ENCODE measurements around the gene DOCK9.
"Not testable (repeated sequence)": the region's sequence is repeated elsewhere in the genome, so short reads cannot be mapped to it uniquely, and the experiment has no call there.

The DOCK9 gene

DNA sequence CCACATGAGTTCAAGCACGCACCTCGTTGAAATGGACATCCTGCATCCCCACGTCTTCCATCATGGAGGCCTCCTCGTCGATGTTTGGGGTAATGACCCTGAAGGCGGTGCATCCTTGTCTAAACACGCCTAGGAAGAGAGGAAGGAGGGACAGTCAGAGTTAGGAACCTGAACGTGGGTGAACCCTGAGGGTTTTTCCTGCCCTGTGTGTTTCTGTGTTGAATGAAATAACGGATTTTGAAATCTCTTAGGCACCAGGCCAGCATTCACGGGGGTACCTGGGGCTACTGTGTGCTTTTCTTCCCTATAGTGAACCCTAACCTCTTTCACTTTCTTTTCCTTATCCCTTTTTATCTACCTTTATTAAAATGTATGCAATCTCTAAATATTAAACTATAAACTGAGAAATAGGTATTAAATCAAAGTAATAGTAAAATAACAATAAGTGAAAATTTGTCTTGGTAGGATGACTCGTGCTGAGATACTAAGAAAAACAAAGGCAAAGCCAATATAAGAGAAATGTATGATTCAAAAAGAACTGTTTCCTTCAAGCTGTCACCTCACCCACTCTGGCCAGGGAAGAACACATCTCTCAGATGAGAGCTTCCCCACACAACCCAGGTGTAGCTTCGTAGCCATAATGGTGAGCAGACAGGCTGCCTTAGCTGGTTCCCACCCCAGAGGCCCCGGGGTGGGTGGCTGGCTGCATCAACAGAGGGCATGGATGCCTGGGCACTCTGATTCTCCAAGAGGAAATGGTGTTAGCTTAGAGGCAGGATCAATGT lies 153.3 kb downstream of the DOCK9 start:
- DNase-seq (ENCODE audit: low read depth) = no peak

DNA sequence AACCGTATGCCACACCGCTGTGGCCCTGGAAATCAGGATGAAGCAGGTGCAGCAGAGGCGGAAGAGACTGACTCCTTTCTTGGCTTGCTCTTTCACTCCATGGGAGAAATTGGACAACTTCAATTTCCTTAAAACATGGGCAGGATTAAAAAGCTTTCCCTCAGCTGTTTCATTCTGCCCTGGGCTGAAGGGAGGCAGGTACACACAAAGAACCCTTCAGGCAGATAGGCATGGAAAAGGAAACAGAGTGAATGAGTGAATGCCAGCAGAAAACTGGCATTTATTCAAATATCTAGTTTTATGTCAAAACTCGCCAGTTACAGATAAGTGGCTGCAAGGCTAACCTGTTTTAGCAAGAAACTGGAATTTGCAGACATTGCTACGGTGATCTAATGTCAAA lies 154.4 kb downstream of the DOCK9 start:
- DNase-seq (ENCODE audit: low read depth) = no peak

DNA sequence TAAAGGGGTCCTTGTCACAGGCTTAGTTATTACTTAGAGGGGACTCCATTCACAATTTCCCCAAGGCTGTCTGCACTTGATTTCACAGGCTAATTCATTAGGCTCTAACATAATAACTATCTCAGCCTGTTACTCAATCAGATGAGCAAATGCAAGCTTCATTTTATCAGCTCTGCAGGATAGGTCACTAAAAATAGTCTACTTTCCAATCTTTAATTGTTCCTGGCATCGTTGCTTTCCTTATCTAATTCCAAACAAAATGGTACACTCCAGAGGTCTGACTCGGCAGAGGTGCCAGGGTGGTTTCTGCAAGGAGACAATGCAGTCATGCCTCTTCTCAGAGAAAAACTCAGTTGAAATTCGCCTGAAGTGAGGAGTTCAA lies 155.6 kb downstream of the DOCK9 start:
- DNase-seq (ENCODE audit: low read depth) = no peak

DNA sequence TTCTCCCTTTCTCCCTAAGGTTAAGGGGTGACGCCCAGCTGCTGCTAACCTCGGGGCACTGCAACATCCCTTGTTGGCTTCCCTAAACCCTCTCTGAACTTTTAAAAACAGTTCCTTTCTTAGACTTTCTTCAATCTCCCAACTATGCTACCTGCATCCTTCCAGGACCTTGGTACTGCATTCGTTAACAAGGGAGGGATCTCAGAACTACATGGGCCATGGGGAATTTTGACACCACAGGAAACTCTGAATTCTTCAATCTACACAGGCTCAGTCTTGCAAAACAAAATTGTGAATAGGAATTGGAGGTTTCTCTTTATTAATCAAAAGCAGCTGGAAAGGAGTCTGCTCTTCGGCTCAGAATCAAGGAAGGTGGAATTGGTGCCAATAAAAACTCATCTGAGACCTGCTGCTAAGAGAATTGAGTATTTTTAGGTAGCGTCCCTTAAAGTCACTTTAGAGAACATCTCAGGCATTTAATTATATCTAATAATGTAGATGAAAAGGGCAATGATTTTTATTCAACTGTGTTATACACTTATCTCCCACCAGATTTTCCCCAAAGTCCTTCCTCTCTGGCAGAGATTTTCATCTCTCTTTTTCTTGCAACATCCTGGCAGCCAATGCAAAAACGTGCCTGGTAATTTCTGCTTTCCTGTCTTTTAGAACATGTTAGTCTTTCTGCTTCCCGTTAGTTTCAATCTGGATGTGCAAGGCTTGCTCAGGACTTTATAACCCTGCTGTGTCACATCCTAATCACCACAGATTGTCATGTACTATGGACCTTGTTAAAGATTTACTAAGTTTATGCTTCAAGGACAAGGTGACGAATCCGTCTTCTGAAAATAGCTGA lies 156.3 kb downstream of the DOCK9 start:
- peak; percentile 84 for DNase-seq (ENCODE audit: low read depth)

DNA sequence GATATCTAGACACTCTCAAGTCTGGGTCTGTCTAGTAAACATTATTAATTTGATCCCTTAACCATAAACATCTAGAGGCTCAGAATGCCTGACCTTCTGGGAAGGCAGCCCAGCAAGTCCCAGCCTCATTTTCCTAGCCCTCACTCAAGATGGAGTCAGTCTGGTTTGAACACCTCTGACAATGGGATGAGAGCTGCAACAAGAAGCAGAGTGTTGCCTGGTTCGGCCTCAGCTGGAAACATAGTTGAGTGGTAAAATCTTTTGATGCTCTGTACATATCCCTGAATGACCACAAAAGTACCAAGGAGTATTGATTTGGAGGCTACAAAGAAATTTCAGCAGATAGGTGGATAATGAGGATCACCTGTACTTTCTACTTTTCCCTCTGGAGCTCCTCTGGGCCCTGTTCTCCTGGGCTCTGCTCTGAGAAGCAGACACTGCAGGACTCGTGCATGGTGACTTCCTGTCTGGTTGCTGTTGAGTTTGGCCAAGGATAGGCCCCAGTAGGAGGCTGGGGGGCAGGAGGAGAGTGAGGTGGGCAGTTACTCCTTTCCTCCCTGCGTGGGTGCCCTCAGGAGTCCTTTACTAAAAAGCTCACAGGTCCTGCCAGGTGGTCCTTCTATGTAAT lies 157.0 kb downstream of the DOCK9 start:
- DNase-seq (ENCODE audit: low read depth) = no peak

DNA sequence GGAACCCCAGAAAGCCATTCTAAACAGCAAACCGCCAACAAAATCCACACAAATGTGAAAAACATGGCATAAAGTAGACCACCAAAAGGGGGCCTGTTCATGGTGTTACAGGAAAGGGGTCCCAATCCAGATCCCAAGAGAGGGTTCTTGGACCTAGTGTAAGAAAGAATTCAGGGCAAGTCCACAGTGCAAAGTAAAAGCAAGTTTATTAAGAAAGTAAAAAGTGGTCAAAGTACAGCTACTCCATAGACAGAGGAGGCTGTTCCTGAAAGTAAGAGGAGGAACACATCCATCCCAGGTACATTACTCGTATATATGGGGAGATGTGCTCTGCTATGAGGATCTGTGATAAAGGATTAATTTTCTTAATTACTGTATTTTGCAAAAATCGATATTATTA lies 157.6 kb downstream of the DOCK9 start:
- no peak for DNase-seq (ENCODE audit: low read depth)

DNA sequence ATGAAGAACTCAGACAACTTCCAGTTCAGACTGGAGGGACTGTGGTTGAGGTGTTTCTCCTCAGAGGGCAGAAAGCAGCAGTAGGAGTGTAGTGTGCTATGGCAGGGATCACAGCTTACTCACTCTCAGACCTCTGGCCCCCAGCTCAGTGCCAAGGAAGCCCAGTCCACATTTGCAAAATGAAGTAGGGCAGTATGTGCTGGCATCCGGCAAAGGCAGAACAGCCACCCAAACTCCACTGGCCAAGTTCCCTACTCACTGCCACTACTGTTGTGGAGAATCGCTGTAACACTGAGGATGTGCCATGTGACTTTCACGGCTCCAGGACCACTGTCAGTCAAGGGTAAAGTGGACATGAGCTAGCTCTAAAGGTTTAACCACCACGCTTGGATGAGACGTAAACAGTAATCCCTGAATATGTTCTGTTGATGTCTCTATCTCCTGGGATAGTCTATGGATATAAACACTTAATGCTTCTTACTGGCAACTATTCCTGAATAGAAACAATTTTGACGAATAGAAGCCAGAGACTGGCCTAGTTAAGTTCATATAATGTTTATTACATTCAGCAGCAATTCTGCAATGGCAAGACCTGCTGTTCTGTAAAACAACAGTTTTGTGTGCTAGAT lies 158.4 kb downstream of the DOCK9 start:
- DNase-seq (ENCODE audit: low read depth) = no peak

DNA sequence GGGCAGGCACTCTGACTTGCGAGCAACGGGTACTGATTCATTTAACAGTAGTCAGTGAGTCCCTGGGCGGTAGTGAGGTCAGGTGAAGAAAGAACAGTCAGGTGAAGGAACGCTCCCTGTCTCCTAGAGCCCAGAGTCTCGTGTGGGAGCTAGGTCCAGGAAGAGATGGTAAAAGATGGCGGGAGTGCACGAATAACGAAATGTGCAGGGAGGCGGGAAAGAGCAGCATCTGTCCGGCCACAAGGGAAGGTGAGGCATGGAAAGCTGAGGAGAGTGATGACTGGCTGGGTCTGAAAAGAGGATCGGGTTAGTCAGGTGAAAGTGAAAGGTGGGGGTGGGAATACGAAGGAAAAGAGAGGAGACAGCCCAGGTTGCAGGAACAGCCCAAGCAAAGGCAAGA lies 161.5 kb downstream of the DOCK9 start:
- no peak for DNase-seq (ENCODE audit: low read depth)

DNA sequence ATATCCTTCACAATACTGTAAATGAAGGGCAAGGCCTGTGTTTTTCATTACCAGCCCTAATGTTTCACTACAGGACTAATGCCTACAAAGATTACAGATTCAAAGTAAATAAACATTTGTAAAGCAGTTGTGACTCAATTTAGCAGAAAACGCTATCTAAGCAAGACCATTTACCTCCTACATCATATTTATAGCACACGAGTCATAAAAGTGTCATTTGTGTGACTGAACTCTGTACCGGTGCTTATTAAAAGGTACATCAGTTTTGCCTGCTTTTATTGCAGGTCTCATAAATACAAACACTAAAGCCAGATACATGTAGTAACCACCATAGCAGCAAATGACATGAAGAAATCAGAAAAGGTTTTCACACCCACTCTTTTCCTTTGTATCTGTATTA lies 163.9 kb downstream of the DOCK9 start:
- no peak for DNase-seq (ENCODE audit: low read depth)

DNA sequence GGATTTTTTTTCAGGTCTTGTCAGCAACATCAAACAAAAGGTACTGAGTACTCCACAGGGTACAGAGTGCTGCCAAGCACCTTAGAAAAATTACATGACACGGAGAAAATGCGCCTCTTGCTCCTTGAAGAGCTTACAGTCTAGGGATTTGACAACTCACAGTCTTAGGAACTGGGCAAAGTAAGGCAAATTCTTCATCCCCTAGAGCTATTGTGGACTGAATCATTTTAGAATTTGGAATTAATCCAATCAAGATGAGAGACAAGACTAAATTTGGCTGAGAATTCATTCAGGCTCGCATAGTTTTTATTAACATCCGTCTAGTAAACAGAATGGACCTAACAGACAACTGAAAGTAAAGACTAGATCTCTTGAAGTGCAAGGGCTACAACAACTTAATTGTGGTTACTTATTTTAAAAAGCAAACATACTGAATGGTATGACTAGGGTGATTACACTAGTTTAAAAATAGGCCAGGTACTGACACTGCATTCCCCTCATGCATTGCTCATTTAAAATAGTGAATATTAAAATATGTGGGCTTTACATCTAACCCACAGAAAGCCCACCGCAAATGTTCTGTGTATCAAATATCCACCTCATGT lies 165.6 kb downstream of the DOCK9 start:
- not testable (repeated sequence) for DNase-seq (ENCODE audit: low read depth)

DNA sequence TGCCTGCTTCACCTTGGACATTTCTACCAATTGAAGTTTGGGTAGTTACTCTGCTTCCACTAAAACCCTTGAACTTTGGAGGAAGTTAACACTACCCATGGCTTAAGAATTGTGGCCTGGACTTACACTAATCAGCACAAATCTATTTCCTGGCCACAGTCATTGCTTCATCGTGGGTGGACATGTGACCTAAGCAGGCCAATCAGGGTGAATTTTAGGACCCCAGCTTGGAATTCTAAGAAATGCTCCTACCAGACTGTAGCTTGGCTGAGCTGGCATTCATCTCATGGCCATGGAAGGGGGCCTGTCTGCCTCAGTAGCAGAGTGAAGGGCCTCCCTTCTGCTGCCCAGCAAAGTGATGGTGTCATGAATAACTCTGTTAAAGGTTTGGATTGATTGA lies 167.1 kb downstream of the DOCK9 start:
- no peak for DNase-seq (ENCODE audit: low read depth)

DNA sequence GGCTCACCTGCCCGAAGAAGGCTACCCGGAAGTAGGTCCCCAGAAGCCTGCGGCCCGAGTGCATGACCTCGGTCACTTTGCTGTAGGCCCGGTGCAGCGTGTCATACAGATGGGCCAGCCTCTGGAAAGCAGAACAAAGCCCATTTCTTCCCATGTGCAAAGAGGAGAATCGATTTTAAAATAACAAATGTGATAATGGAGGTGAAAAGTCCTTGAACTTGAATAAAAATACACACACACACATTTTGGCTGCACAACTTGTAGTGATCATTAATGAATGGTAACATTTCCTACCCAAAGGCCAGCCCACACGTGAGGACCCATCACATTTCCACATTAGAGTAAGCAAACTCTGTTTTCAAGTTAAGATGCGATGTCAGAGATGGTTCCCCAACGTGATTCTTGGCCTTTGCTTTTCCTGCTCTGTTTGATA lies 168.5 kb downstream of the DOCK9 start:
- no peak for DNase-seq (ENCODE audit: low read depth)

DNA sequence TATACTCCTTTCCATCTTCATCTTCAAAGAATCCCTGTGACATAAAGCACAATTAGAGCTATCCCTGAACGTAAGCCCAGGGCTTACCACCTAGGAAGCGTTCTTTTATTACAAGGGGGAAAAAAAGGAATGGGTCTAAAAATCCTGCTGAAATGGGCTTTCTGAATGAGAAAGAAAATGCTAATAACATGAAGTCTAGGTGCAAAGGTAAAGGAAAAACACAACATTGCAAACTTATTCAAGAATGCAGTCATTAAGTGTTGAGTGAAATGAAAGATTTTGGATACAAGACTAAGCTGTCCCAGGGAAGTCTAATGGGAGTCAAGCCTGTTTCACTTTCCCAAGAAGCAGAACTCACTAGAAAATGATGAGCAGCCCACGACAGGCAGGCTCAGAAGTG lies 170.1 kb downstream of the DOCK9 start:
- no peak for DNase-seq (ENCODE audit: low read depth)

DNA sequence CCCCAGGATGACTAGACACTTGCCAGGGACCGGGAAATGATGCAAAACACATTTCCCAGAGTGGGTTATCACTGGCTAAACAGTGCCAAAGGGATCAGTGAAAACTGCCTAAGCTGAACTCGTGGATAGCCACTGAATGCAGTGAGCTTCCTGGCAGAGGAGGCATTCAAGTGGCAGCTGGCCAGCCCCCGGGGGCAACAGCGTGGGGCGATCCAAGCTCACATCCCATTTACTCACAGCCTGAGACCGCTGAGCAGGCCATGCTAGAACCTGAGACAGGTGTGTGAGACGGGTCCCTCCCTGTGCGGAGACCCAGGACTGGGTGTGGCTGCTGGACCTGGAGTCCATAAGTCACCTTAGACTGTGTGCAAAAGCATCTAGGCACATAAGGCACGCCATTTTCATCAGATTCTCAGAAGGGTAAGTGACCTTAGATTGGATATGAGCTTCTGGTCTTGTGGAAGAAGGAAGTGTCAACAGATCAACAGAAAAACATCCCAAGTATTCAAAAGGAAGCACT lies 173.5 kb downstream of the DOCK9 start:
- DNase-seq (ENCODE audit: low read depth) = no peak

DNA sequence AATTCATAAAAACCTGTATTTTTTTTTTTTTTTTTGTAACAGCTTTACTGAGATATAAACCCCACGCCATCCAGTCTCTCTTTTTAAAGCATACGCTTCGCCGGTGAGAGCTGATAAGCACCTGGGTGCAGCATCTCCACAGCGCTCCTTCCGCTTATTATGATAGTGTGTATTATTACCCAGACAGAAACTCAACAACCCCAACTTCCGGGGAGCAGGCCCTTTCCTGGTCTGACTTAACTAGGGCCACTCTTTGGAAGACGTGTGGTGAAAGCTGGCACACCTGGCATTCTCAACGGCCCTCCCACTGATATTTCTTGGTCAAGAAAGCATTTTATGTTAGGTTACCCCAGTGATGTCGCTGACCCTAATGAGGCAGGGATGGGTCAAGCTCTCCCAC lies 173.9 kb downstream of the DOCK9 start:
- no peak for DNase-seq (ENCODE audit: low read depth)

DNA sequence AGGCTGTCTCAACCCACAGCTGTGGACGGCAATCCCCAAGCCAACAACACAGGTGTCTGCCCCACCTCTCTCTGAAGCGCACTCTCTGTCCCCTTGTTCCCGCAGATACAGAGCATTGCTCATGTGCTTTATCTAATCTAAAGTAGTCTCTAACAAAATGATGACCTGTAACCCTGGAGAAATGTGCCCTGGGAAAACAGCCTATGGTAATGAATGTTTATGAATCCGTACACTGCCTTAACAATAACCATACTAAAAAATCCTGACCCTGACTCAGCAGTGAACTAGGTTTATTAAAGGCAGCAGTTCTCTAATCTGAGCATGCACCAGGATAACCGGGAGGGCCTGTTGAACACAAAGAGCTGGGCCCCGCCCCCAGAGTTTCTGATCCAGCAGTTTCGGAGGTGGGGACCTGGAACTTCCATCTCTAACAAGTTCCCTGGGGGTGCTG lies 174.7 kb downstream of the DOCK9 start:
- DNase-seq (ENCODE audit: low read depth) = no peak

DNA sequence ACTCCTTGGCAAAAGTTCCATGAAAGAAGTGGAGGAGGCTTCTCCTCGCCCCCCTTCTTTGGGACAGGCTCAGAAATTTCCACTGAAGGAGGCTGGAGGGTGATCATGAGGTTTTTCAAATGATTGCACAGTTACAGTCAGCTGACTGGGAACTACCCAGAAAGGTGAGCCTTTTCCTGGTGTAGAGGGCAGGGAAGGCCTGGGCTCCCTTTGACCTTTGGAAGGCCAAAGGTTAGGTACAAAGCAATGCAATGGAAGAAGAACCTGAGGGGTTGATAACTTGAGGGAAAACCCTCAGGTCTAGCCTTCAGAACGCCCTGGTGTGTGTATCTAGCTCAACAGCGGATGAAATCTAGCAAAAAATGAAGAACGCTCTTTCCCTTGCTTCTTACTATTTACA lies 175.3 kb downstream of the DOCK9 start:
- DNase-seq (ENCODE audit: low read depth) = no peak

DNA sequence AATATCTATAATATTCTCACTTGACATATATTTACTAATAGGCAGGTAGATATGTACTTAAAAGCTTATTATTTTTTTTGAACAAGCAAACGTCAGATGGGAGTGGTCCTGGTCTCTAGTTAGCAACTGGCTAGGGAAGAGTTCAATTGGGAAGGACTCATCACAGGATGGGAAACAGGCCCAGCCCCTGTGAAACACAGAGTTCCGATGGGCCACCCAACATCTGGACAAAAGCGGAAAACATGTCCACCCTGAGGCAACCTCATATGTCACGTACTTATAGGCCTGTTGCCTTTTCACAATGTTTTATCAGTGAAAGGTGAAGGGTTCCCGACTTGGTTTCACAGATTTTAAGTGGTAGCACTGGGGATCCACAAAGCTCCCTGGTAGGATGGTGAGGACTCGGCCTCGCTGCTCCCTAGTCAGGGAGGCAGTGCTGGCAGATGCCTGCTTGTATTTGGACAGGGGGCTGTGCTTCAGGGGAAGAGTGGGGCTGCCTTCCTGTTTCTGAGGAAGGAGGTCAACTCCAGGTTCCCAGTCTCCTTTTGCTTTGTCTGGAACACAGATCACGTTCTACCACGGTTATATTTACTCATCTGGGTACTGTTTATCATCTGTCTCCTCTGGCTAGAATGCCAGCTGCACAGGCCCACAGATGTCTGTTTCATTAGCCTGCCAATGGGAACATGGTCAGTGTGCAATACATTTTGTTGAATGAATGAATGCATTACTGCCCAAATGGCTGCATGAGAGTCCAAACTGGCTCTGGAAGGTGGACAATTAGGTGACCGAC lies 176.0 kb downstream of the DOCK9 start:
- no peak for DNase-seq (ENCODE audit: low read depth)

DNA sequence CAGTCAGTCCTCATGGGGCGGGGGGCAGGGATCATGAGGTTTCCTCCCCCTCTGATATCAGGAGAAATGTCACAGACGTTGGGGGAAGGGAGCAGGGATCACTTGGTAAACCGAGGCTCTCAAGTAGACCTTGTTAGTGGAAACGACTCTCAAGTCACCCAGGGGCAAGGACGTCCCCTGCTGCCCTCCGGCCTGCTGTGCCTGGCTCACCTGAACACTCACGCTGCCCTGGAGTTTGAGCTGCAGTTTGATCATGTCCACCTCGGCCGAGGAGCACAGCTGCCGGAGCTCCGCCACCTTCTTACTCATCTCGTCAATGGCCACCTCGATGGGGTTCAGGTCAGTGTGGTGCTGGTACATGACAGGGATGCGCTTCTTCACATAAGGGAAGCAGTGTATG lies 177.8 kb downstream of the DOCK9 start:
- no peak for DNase-seq (ENCODE audit: low read depth)

DNA sequence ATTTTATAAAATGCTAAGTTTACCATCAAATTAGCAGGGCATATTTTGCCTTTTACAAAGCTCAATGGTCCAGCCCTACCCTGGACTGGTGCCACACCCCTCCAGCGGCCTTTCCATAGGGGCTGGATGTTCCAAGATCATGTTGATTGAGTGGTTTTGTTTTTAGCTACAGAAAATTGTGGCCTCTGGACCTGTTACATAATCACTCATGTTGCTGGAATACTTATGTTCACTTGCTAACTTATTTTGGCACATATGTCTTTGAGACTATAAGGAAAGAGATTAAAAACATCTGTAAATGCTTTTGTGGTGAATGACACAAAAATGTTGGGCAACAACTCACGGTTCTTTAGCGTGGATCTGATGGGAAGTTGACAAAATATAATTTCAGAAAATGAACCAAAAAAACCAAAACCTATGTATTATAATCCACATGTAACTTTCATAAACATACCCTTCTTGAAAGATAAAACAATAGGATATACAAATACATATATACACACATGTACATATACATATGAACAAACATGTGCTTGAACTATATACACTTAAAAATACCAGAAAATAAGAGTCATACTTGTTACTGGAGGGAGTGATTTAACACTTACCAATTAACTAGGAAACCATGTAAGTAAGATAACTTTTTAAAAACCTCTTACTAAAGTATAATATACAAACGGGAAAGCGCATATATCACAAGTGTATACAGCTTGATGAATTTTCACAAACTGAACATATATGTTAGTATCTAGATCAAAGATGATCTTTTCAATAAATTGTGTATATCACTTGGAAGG lies 178.8 kb downstream of the DOCK9 start:
- DNase-seq (ENCODE audit: low read depth) = peak; percentile 96
